Erythroblast (primary cell): ENCODE data around the gene FYN.

Experiments used
- GATA1 ChIP-seq: IDR thresholded peaks from 2 replicates; pipeline ENCODE4 v1.6.1; 2011; ENCODE audit warnings: low read depth, mild to moderate bottlenecking, control low read depth, low read length, moderate library complexity
- POLR2A ChIP-seq: IDR thresholded peaks from 2 replicates; pipeline ENCODE4 v1.6.1; 2011; ENCODE audit warnings: mild to moderate bottlenecking, low read length

DNA sequence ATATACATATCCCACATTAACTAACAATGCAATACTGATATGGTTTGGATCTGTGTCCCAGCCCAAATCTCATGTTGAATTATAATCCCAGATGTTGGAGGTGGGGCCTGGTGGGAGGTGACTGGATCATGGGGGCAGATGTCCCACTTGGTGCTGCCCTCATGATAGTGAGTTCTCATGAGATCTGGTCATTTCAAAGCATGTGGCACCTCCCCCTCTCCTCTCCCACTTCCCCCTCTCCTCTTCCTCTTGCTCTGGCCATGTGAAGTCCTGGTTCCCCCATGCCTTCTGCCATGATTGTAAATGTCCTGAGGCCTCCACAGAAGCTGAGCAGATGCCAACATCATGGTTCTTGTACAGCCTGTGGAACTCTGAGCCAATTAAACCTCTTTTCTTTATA, 71.2 kb downstream of the FYN start:
- TF ChIP-seq POLR2A (no peak), GATA1 (no peak)
